Colonic mucosa (tissue), 4 donors: ENCODE data around the gene RPS17. TPM values are rescaled to one million over a fixed set of nuclear protein-coding genes. Genes with fewer than 3 reads are reported as not detected.

Source experiments
- DNase-seq: peaks from one replicate; pipeline ENCODE4 v3.0.0-alpha.2; 2020
- H3K27ac ChIP-seq: fragments of 200-600 bp; one replicate; pipeline ENCODE4 v1.8.0; 2021
- H3K27me3 ChIP-seq: fragments of 200-600 bp; one replicate; pipeline ENCODE4 v1.8.0; 2021
- H3K36me3 ChIP-seq: fragments of 200-600 bp; one replicate; pipeline ENCODE4 v1.8.0; 2021
- H3K4me1 ChIP-seq: fragments of 200-600 bp; one replicate; pipeline ENCODE4 v1.8.0; 2021; ENCODE audit warnings: mild to moderate bottlenecking
- H3K4me3 ChIP-seq: fragments of 200-600 bp; one replicate; pipeline ENCODE4 v1.8.0; 2021
- H3K9ac ChIP-seq, 2 donors: one replicate each; pipeline ENCODE4 v1.7.0; 2013; ENCODE audit warnings: control low read depth in 2 of 2, low read depth in 2 of 2, low read length in 2 of 2
- H3K9me3 ChIP-seq: fragments of 200-600 bp; one replicate; pipeline ENCODE4 v1.8.0; 2021
- CTCF ChIP-seq: fragments of 200-600 bp; IDR thresholded peaks from one replicate; pipeline ENCODE4 v1.8.0; 2022; ENCODE audit warnings: antibody characterized with exemption, mild to moderate bottlenecking
- intact Hi-C: fragments of 100-400 bp; cut with DNase I; formaldehyde crosslinking; loops from one replicate; pipeline ENCODE4 v1.14.1; 2022
- total RNA-seq, 2 donors: library from RNA; stranded (reverse); fragmentation: NEBNext Ultra II Directional in 1 of 2; extraction: Animal tissue kit (Norgen Biotek cat#: 25700) in 1 of 2; gene quantifications; one replicate each; pipeline ENCODE4 v1.2.1, GENCODE V29; 2021
- donor health status: healthy.
- donor health status: DM: no; HTN: no; CAD: no.
- donor health status: DM: no; HTN: no; CAD: no.

RPS17 gene
- total RNA-seq, 2 donors from 2014 or later, result 909 to 1,247 TPM

DNA sequence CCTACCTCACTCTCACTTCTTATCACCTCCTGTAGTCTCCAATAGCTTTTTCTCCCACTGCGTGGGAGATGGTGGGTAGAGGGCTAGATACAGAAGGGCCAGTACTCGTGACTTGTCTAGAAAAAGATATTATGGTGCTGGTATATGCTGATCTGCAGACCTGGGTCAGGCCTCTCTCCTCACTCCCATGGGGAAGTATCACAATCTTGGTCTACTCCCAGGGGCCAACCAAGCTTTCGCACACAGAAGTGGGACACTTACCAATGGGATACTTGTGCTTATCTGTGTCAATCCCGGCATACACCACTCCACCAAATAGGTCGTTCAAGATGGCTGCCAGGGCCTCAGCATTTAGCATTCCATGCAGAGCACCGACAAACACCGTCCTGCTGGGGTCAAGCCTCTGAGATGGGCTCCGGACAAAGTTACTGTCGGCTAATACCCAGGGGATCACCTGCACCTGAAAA is 9.0 kb upstream of the RPS17 start:
- H3K4me3 ChIP-seq, result no peak overlapping the region
- H3K9ac ChIP-seq, result no peak overlapping the region
- H3K36me3 ChIP-seq, result no peaks in the 10 kb centered on the region
- TF ChIP-seq CTCF, result no peak
- H3K27me3 ChIP-seq, result no peaks in the 10 kb centered on the region
- DNase-seq, result no peak
- no peak overlapping the region for H3K27ac ChIP-seq
- intact Hi-C loops, result loop anchor here (10.0 kb wide), 1 partner anchor 256 kb away; the partner anchor contains the start of genes FSD2 and WHAMM
- H3K4me1 ChIP-seq, result no peaks in the 10 kb centered on the region
- H3K9me3 ChIP-seq, result no peaks in the 10 kb centered on the region

DNA sequence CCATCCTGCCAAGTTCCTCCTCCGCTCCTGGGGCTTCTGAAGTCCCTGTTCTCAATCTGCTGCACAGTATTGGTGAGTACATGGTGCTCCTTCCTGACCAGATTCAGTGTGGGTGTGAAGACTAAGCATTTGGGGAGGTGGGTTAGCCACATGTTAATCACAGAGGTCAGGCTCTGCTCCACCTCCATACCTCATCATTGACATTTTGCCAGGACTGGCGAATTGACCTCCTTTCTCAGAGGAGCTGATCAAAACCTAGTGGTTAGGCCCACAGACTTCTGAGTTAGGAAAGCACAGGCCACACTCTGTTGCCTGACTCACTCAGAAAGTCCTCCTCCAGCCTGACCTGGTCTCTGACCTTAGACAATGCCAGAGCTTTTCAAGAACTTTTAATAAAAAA is 8.4 kb upstream of the RPS17 start:
- Histone ChIP-seq H3K9ac (no peak overlapping the region), H3K4me3 (no peak overlapping the region), H3K27me3 (no peaks in the 10 kb centered on the region), H3K9me3 (no peaks in the 10 kb centered on the region), H3K27ac (no peak overlapping the region), H3K4me1 (no peaks in the 10 kb centered on the region), H3K36me3 (no peaks in the 10 kb centered on the region)
- intact Hi-C loops, result loop anchor here (10.0 kb wide), 1 partner anchor 256 kb away; the partner anchor contains the start of genes FSD2 and WHAMM
- no peak for TF ChIP-seq CTCF
- DNase-seq, result no peak

GRCh38 chr15:82545478-82545877 is 5.2 kb upstream of the RPS17 start:
- Histone ChIP-seq H3K27me3 (no peaks in the 10 kb centered on the region), H3K9ac (no peak overlapping the region)
- intact Hi-C loops, result loop anchor here (10.0 kb wide), 1 partner anchor 259 kb away; the partner anchor contains the start of genes FSD2 and WHAMM

GRCh38 chr15:82545002-82545401 is 4.7 kb upstream of the RPS17 start:
- Histone ChIP-seq H3K27me3 (no peaks in the 10 kb centered on the region), H3K4me3 (no peak overlapping the region), H3K4me1 (no peaks in the 10 kb centered on the region), H3K9ac (no peak overlapping the region), H3K36me3 (no peaks in the 10 kb centered on the region), H3K9me3 (no peaks in the 10 kb centered on the region), H3K27ac (no peak overlapping the region)
- no peak for TF ChIP-seq CTCF
- intact Hi-C loops, result loop anchor here (10.0 kb wide), 1 partner anchor 260 kb away; the partner anchor contains the start of genes FSD2 and WHAMM
- no peak for DNase-seq

More at GRCh38 chr15:82545478-82545877, 5.2 kb upstream of the RPS17 start:
- no peak for DNase-seq
- H3K4me3 ChIP-seq, result no peak overlapping the region
- no peak for TF ChIP-seq CTCF
- no peaks in the 10 kb centered on the region for H3K36me3 ChIP-seq
- H3K9me3 ChIP-seq, result no peaks in the 10 kb centered on the region
- H3K27ac ChIP-seq, result no peak overlapping the region
- H3K4me1 ChIP-seq, result no peaks in the 10 kb centered on the region

GRCh38 chr15:82544431-82544830 is 4.2 kb upstream of the RPS17 start:
- H3K36me3 ChIP-seq, result no peaks in the 10 kb centered on the region
- intact Hi-C loops, result loop anchor here (10.0 kb wide), 1 partner anchor 260 kb away; the partner anchor contains the start of genes FSD2 and WHAMM
- H3K9me3 ChIP-seq, result no peaks in the 10 kb centered on the region
- H3K27me3 ChIP-seq, result no peaks in the 10 kb centered on the region
- H3K4me3 ChIP-seq, result no peak overlapping the region
- DNase-seq, result no peak
- H3K9ac ChIP-seq, result no peak overlapping the region
- no peaks in the 10 kb centered on the region for H3K4me1 ChIP-seq
- TF ChIP-seq CTCF, result no peak
- H3K27ac ChIP-seq, result no peak overlapping the region
